CD4-positive, alpha-beta T cell treated with Interleukin-4 for 1 hour (primary cell): ENCODE measurements around the gene WLS.
"Not testable (repeated sequence)": the region's sequence is repeated elsewhere in the genome, so short reads cannot be mapped to it uniquely, and the experiment has no call there.

Experiments
- DNase-seq, 2 donors: peaks; one replicate each; pipeline ENCODE4 v3.0.0-alpha.2; 2020 to 2022

WLS gene

DNA sequence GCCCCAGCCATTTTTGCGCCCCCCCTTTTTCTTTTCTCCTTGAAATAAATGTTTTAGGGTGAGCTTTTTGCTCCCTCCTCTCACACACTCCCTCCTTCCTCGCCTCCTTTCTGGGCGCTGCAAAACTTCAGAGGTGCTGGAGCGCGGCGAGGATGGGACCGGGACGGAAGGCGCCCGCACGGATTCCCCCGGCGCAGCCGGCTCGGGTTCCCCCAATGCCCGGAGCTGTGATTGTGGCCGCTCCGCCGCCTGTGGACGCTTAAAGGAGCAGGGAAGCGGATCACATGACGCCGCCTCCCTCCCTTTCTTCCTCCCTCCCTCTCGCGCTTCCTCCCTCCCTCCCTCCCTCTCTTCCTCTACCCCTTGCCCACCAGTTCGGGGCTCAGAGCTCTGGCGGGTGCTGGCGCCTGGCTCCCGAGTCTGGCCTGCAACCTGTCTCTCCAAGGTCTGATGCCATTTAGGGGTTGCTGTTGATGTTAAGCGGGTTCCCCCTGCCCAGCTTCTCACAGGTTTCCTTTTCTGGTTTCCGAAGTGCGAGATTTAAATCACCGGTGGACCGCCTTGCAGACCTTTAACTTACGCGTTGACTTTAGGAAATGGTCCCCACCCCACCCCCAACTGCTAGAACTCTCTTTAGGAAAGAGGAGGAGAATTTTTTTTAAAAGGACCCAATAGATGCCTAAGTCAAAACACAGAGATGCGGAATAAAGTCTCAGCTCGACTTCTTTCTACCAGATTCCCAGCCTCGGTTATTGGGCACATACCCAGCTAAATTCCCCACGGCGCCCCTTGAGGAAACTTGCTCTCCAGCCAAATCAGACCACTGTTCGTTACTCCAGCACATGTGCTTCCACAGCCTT, at the start of gene WLS:
TSS of gene WLS (minus strand) at position 235 of the 860 bp plus-strand sequence. CDS start at position 11, 224 bp downstream.
- DNase-seq = peak in 1 of 2 donors; percentile 14

DNA sequence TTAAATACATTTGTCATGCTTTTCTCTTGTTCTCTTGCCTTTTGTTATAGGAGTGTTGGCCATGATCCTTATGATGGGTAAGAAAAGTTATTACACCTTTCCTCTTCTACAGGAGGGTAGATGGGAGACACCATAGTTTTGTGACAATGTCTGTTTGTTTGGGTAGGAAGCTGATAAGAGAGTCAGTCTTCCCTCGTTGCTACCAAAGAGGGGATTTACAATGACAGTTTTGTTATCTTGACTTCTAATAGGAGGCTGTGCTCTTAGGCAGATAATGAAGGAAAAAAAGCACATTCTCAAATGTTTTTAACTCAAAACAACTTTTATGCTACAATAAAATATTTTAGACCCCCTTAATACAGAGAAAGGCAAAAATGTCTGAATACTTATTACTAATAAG, 48.0 kb upstream of the WLS start:
- no peak for DNase-seq

DNA sequence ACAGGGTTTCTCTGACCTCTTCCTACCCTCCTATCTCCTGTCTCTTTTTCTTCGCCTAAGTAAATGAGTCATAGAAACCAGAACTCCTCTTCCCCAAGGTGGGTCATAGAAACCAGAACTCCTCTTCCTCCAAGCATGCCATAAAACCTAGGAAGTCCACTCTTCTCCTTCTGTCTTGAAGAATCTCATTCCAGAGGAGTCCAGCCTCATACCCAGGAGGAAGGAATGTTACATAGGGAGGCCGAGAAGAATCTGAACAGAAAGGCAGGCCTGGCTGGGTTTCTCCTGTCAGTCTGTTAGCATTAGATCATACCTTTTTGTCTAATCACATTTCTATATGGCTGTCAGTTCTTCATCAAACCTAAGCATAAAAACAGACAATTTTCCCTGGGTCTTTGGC, 47.5 kb upstream of the WLS start:
- DNase-seq = no peak

DNA sequence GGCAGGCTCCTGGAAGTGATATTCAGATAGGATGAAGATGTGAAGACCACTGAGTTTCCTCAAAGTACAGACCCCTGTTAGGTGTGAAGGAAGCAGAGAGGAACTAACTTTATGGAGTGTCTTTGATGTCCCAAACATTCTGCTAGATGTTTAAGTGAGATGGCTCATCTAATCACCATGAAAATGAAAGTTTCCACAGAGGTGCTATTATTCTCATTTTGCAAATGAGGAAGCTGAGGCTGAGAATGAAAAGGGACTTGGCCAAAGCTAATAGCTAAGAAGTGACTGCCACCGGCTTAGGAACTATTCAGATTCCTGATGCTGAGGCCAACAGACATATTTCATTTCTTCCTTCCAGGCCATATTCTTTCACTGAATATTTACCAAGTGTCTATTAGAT, 45.9 kb upstream of the WLS start:
- DNase-seq = no peak

DNA sequence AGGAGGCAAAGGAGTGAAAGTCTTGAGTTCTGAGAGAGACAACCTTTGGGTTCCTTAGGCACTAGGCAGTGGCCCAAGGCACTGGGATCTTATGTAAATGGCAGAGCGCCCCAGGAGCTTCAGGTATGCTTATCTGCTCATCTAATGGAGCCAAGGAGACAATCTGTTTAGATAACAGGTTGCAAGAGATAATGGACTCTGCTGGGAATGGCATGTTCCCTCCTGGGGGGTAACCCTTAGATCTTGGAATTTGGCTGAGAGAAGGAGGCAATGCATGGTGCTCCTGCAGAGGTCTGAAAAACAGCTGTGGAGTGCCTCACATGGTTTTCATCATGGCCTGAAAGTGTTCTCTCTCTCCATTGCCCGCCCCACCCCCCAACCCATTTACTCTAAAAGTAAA, 44.1 kb upstream of the WLS start:
- no peak for DNase-seq

DNA sequence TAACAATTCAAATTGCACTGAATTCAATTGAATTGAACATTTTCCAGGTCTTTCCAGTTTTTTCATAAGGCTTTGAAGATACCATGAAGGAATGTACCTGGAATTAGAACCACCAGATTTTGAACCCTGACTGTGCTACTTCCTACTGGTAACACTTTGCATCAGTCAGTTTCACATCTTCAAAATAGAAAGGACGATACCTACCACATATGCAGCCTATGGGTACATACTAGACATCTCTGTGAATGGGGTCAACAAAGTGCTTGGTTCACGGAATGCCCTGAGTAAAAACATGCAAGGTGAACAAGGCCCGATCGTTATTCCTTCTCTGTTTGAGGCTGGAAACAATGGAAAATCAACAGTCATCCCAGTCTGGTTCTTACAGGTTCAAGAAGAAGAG, 41.2 kb upstream of the WLS start:
- DNase-seq = no peak

DNA sequence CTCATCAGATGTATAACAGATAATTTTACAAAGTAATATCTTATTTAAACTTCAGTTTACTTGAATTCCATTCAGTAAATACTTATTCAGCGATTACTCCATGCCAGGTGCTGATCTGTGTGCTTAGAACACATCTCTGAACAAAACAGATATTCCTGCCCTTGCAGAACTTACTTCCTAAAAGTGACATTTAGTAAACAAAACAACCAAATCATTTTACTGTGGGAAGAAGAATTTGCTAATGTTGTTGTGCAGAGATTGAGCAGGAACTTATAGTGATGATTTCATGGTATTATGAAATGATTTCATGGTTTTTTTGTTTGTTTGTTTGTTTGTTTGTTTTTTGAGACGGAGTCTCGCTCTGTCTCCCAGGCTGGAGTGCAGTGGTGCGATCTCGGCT, 39.3 kb upstream of the WLS start:
- no peak for DNase-seq

DNA sequence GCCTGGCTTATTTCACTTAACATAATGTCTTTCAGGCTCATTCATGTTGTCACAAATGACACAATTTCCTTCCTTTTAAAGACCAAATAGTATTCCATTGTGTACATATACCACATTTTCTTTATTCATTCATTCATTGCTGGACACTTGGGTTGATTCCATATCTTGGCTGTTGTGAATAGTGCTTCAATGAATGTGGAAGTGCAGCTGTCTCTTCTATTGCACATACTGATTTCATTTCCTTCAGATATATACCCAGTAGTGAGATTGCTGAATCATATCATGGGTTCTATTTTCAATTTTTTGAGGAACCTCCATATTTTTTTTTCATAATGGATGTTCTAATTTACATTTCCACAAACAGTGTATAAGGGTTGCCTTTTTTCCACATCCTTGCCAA, 38.6 kb upstream of the WLS start:
- no peak for DNase-seq

DNA sequence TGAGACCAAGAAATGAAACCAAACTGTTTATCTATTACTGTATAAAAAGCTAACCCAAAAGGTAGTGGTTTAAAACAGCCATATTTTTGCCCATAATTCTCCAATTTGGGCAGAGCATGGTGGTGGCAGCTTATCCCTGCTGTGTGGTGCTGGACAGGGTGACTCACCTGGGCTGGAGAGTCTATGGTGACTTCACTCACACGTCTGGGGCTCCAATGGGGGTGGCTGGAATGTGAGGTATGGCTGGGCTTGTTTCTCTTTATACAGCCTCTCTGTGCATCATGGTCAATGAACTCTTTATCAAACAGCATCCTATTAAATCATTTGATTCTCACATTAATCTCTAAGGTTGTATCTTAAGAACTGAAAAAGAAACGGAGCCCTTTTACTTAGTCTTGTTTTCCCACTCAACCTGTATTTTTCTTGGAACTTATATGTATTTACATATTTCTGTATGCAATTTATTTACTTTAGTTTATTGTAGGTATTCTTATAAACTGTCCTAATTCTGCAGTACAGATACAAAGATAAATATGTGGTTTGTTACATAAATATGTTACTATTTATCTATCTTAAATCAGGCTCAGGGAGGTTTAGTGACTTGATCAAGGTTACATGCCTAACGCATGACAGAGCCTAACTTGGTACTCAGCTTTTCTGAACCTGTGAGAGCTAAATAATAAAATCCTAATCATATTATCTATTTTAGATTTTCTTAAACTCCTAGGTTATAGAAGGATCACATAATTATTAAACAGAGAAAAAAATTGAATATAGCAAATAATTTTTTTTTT, 37.5 kb upstream of the WLS start:
- no peak for DNase-seq

DNA sequence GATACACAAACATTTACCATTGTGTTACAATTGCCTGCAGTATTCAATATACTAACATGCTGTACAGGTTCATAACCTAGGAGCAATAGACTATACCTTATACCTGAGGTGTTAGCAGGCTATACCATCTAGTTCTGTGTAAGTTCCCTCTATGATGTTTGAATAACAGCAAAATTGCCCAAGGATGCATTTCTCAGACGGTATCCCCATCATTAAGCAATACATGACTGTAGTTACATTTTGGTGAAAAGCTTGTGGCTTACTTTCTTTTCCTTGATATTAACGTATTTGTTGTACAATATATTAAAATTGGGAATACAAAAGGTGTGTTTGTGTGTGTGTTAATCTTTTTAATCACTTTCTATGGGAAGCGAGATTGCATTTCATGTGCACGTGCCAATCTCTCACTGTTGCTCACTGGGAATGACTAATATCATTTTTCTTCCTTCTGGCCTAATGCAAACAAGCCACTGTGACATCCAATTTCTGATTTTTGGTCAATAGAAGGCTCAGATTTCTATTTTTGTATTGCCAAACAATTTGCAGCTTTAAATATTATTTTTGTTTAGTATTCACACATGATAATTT, 36.7 kb upstream of the WLS start:
- no peak for DNase-seq

DNA sequence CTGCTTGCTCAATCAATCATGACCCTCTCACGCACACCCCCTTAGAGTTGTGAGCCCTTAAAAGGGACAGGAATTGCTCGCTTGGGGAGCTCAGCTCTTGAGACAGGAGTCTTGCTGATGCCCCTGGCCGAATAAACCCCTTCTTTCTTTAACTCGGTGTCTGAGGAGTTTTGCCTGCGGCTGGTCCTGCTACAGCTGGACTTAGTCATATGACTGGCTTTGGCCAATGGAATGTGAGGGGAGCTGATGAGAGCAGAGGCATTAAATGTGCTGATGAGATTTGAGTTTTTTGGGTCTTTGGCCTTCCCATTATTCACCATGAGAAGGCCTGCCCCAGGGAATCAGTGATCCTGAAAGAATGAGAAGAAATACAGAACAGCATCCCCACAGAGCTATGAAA, 24.5 kb upstream of the WLS start:
- DNase-seq = not testable (repeated sequence)

DNA sequence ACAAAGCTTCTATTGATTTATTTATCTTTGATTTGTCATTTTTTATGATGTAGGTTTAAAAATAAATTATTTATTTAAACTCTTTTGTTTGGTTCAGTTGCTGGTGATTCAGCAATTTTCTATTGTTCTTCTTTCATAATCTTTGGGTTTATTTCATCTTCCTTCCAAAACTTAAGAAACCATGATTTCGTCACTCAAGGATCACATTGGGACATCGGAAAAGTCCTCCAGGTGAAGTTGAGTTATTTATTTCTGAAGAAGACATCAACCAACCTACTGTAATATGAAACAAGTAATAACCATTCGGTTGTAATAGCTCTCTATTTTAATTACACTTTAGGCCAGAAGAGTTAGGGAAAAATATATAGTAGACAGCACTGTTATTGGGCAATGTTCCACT, 23.0 kb upstream of the WLS start:
- no peak for DNase-seq

DNA sequence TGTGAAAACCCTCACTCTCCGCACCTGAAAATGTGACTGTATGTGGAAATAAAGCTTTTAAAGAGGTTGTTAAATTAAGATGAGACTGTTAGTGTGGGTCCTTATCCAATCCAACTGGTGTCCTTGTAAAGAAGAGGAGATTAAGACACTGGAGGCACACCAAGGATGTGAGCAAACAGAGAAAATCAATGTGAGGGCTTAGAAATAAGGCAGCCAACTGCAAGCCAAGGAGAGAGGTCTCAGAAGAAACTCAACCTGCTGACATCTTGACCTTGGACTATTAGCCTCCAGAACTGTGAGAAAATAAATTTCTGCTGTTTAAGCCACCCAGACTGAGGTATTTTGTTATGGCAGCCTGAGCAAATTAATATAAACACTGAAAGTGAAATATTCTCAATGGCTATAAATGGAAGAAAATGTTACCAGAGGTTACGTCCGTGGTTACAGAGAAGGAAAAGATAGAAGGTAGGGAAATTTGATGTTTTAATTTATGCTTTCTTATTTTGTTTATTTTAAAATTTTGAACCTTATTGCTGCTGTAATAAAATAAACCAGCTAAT, 22.4 kb upstream of the WLS start:
- no peak for DNase-seq

DNA sequence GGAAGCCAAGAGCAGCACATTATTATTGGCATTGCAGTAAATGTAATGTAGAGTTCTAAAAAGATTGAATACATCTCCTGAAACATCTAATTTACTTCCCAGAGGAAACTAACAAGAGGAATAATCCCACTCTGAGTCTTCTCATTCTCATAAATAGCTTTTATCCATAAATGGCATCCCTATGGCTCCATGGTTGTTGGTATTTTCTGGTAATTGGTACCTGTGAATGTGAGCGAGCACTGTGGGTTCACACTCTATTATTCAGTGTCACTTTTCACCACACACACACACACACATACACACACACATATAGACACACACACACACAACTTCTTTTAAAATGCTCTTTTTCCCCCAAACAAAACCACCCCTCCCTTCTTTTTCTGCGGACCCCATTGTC, 4.7 kb upstream of the WLS start:
- no peak for DNase-seq

DNA sequence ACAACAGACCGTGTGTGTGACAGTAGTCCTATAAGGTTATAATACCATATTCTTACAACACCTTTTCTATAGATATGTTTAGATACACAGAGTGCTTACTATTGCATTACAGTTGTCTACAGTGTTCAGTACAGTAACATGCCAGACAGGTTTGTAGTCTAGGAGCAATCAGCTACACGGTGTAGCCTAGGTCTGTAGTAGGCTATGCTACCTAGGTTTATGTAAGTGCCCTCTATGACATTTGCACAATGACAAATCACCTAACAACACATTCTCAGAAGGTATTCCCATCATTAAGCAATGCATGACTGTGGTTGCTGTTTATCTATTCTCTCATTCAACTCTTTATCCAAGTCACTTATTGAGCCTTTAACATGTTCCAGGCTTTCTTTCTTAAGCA, 1.8 kb upstream of the WLS start:
- no peak for DNase-seq

DNA sequence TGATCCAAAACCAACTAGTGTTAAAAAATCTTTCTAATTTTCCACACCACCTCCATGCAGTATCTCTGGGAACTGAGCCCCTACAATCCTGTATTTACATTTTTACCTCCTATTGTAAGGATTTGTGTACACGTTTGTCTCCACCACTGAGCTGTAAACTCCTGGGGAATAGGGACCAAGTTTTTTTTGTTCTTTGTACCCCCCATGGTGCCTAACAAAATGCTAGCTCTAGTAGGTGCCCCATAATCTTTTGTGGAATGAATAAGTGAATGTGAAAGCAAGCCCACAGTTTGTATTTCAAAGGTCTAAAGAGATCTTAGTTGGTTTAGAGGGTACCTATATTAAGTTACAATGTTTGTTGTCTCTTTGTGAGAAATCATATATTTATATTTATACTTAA, 879 bp upstream of the WLS start:
- DNase-seq = no peak

DNA sequence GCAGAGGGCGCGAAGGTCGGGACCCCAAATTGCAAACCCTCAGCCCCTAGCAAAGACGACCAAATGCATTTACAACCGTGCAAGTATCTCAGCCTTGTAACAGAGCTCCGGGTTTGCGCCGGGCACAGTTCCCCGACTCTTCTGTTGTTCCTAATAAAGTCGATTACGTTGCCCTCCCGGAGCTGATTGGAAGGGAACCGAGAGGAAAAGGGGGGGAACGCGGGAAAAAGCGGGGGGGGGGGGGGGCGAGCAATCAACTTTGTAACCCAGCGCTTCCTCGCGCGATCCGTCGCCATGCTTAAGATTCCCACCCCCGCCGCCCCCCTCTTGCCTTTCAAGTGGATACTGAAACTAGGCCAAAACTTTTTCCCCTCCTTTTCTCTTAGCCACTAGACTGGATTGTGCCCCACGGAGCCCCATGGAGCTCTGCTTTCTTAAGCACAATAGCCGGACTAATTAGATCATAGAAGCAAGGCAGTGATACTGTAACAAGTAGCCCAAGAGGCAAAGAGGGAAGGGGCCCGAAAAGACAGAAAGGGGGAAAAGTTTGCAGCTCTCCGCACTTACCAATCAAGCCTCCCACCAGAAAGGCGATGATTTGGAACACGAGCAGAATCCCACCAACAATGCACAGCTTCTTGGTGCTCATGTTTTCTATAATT, 565 bp downstream of the WLS start:
- DNase-seq = no peak

DNA sequence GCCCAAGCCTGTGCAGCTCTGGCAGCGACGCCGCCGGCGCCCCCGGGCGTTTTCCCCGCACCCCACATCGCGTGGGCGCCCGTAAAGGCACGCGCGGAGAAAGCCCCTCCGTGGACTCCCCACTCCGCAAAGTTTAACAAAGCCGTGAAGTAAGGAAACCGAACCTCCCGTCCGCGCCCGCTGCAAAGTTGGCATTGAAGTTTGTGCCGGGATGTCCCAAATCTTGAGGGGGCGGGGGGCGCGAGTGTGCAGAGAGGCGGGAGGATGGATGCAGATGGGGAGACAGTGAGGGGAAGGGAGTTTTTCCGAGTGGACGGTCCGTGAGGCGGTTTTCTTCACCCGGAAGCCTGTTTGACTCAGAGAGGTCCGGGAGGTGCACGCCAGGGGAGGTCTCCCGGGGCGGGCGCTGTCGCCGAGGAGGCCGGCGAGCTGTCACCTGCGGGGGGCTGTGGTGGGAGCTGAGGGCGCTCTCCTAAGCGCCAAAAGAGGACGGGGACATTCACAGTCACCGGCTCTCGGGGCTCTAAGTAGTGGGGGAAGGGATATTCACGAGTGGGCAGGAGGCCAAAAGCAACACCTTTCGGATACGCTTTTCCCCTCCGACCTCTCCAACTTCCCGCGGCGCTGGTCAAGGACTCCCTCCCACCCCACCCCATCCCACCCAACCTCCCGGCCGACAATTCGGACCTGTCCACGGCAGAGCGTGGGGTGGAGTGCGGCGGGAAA, 1.3 kb downstream of the WLS start:
- DNase-seq = no peak

DNA sequence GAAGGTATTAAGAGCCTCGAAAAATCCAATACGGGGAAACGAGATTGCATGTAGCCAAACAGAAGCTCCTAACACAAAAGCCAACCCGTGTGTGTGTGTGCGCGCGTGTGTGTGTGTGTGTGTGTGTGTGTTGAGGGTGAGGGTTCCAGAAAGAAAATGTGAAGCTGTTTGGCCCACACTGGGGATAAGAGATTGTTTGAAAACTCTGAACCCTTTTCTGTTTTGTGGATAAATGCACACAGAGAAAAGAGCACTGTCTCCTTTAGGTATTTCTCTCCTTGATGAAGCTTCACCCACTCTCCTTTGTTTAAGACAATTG, 1.9 kb downstream of the WLS start:
- no peak for DNase-seq

DNA sequence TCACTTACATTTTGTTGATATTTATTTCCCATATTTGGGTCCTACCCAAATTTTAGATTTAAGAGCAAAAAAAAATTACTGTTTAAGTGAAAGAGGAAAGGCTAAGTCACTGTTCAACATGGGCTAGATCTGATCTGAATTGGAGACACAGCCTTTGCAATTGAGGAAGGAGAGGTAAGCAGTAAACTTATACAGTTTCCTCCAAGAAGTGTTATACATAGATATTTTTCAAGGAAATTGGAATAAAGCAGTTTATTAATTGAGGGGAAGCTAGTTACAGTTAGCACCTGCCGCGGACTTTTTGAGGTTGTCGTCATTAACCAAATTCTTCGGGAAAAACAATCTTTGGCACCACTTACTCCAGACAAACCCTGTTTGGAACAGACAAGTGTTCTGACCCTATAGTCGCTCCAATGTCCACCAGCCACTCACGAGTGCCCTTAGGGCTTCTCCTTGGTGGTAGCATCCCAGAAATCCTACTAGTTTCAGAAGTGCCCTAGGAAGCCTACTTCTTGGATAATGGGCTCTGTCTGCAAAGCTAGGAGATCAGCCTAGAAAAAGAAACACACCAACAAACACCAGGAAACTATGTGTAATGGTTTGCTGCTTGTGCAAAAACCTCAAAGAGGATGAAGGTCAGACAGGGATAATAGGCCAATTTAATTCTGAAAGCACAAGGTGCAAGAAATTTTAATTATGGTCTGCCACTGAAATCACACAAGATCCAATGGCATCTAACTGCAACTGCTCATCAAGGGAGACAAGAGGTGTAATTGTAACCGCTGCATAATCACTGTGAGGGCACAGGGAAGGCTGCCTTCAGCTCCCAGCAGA, 2.5 kb downstream of the WLS start:
- DNase-seq = no peak

DNA sequence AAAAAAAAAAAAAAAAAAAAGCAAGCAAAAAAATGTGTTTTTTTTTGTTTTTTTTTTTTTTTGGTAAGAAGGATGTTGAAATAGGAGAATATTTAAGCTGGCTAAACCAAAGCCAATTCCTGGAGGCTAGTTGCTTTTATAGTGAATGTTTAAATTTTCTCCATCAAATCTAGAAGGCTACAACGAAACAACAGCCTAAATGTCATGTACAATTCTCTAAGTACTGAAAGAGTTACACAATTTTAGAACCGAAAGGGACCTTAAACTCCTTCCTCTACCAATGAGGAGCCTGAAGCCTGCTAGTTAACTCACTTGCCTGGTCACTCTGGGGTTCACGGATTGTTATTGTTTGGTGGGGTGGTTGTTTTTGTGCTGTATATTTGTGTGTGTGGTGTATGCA, 3.5 kb downstream of the WLS start:
- no peak for DNase-seq

DNA sequence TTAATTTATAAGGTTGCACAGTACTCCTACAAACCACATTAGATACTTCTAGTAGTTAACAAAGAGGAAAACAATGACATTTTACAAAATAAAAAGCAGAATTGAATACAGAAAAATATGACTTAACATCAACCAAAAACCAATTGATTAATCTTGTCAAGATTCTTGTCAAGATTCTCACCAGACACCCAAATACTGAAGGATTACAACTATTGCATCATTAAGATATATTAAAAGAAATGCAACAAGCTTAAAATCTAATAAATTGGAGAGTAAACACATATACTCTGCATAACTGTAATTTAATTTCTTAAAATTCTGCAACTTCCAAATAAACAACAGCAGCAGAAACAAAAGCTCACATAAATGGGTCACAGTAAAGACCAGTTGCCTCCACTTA, 4.7 kb downstream of the WLS start:
- no peak for DNase-seq
